HG03097 (cell line): ENCODE data around the gene TECRL.

ENCODE experiments used
- ATAC-seq: cut with Tn5 transposase; IDR thresholded peaks from one replicate; pipeline ENCODE4 v1.9.1; 2021; ENCODE audit not compliant: unreplicated experiment, low FRiP score

TECRL gene

DNA sequence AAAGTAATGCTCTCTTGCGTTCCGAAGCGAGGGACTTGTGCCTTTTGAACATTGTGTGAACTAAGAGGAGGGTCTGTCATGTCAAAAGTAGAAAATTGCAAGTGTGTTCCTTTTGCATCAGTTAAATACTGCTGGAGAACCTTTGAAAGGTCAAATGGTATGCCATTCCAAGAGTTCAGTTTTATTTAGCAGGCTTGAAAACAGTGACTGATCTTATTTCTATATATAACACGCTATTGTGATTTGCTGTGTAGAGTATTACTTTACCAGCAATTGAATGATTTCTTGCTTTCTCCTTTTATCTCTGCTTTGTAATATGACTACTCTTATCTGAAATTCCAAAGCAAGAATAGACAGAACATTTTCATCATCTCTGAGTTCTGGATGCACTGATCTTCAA, at the start of gene TECRL:
Gene TECRL (minus strand): TSS at position 151 of the 400 bp plus-strand sequence. CDS start 99 bp downstream, at position 52.
- no peak for ATAC-seq

- no peak for ATAC-seq
Measured at GRCh38 chr4:64432674-64433073, 23.4 kb upstream of the TECRL start.

DNA sequence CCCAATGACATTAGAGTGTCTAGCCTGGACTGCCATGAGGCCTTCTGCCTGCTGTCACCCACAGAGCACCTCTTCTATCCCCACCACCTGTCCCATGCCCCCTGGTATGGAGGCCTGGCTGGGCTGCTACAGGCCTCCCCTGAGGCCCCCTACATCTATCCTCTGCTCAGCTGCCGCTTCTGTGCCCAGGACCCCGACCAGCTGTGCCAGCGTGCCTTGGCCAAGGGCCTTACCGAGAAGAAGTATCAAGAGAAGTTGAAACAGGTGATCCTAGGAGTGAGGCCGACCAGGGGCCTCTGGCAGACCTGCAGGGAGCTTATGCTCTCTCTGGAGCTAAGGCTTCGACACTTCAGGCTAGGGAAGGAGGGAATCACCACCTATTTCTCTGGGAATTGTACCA, 21.7 kb upstream of the TECRL start:
- ATAC-seq = no peak

DNA sequence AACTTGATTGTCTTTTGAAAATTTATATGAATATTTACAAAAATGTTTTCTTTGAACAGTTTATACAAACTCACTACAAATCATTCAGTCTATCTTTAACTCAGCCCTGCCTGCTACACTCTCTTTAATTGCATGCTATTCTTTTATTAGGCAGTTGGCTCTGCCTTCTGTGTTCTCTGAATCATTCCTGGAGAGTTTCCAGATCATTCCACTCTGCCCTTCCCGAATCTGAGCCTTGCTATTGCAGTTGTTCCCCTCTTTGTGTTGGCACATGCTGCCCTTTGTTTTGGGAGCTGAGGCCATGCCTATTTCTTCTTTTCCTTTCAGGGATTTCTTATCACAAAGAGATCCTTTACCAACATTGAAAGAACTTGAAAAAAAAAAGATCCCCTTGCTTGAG, 8.7 kb upstream of the TECRL start:
- no peak for ATAC-seq

GRCh38 chr4:64407000-64407399, 2.2 kb downstream of the TECRL start:
- no peak for ATAC-seq

DNA sequence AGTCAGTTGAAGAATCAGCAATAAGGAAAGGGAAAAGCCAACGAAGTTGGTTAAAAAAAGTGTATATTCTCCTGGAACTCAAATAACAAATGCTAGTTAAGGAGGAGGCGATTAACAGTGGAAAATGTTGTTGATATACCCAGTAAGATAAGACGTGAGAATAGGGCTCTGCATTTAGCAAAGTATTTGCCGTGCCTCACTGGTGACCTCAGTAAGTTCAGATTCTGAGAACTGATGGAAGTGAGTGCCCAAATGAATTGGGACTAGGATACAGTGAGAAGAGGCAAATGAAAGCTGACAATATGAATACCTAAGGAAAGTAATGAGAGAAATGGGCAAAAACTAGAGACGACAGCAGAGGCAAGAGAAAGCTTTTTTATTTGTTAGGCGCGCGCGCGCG, 3.5 kb downstream of the TECRL start:
- no peak for ATAC-seq

- ATAC-seq = no peak
Measured at GRCh38 chr4:64402684-64403083, 6.6 kb downstream of the TECRL start.

- ATAC-seq = no peak
Measured at GRCh38 chr4:64399313-64400109, 9.7 kb downstream of the TECRL start.

DNA sequence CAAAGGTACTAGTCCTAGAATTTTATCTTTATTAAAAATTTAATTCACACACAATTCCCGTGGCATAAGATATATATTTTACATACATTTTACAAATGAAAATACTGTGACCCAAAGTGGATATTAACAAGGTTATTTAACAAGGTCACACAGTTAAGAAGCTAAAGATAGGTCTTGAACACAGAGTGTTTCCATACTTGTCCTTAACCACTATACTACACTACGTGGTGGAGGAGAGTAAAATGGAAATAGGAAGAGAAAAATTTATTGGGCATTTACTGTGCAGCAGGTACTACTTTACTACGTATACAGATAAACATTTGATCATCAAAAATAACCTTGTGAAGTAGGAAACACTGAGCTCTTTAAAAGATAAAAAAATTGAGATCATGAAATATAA, 14.8 kb downstream of the TECRL start:
- no peak for ATAC-seq

GRCh38 chr4:64388252-64388651, 21.0 kb downstream of the TECRL start:
- no peak for ATAC-seq

DNA sequence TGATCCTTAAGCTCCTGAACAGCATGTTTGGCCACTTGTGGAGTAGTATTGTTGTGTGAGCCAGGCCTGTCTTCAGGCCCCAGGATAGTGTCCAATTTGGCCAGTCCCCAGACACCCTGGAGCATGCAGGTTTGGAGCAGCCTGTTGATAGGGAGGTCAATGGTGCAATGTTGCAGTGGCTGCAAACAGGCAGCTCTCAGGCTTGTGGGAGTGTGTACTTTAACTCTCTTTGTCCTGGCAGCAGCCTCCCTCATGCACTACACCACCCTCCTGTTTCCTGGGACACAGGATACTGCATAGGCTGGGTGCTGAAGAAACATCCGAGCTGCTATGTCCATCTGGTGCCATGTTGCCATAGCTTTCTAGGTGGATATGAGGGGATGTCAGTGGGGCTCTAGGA, 24.0 kb downstream of the TECRL start:
- no peak for ATAC-seq

DNA sequence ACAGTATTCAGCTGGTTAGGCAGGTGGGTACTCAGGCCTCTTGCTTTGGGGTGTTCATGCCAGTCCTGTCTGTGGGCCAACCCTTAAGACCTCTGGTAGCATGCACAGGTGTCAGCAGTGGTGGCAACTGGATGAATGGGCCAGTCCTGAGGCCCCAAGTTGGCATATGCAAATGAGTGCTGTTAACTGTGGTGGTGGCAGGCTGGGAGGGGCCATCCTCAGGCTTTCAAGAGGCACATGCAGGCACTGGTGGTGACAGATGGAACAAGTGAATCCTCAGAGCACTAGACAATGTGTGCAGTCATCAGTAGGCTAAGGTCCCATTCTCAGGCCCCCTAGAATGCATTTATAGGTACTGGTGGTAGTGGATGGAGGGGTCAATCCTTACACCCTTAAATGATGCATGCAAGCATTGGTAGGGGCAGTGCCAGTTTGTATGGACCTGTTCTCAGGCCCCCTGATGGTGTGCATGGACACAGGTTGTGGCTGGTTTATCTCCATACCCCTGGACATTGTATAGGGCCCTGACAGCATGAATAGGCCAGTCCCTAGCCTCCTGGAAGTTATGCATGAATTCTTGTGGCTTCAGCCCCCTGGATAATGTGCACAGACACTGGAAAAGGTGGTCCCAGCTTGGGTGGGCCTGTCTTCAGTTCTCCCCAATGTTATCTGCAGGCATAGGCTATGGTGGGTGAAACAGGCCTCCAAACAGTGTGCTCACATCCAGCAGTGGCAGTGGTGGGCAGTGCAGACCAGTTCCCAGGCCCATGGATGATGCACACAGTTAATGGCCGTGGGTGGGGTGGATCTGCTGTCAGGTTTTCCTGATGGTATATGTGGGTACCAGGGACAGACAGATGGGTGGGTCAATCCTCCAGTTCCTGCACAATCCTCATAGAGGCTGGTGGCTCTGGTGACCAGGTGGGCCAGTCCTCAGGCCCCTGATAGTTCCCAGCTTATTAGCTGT, 24.7 kb downstream of the TECRL start:
- no peak for ATAC-seq

GRCh38 chr4:64368741-64369140, 40.5 kb downstream of the TECRL start:
- ATAC-seq = no peak

- ATAC-seq = no peak
Measured at GRCh38 chr4:64361399-64361740, 47.9 kb downstream of the TECRL start.

DNA sequence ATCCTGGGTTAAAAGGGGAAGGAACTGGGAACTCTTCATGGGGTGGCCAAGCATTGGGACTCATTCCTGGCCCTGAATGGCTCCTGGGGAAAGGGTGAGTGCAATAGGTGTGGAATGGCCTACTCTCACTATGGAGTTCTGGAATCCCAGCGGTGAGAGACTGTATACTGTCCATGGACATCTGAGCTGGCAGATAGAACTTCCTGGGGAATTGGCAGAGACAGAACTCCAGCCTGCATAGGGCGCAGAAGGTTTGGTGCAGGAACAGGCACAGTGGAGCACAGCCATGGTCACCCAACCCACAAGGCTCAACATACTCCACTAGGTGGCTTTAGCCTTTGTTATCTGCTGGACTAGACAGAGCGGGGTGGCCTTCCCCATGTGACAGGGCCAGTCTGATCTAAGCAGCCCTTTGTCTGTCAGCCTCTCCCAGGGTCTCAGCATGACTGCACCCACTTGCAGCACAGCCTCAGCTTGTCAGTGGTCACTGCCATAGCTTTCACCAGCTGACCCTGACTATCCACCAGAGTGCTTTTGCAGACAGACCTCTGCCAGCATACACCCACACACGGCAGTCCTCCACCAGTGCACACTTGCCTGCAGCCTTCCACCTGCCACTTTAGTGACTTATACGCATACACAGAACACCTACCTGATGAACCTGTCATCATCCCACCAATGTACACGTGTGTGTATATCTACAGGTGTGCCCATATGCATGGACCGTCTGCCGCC, 48.4 kb downstream of the TECRL start:
- ATAC-seq = no peak

- ATAC-seq = no peak
Measured at GRCh38 chr4:64359489-64359888, 49.8 kb downstream of the TECRL start.

- no peak for ATAC-seq
Measured at GRCh38 chr4:64353904-64354303, 55.3 kb downstream of the TECRL start.

DNA sequence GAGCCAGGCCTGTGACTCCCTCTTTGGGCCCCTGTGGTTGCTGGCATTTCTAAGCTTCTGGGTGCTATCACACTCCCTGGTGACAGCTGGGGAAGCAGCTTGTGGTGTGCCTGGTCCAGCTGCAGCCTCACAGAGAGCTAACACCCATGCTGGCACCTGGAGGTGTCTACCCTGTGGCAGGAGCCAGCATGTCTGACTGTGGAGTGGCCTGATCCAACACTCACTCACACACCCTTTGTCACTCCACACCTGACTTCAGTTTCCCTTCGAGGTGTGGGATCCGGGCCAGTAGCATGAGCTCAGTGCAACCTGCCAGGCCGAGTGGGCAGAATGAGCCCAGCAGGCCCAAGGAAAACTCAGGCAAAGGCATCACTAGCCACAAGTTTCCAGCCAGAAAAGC, 67.5 kb downstream of the TECRL start:
- ATAC-seq = no peak

DNA sequence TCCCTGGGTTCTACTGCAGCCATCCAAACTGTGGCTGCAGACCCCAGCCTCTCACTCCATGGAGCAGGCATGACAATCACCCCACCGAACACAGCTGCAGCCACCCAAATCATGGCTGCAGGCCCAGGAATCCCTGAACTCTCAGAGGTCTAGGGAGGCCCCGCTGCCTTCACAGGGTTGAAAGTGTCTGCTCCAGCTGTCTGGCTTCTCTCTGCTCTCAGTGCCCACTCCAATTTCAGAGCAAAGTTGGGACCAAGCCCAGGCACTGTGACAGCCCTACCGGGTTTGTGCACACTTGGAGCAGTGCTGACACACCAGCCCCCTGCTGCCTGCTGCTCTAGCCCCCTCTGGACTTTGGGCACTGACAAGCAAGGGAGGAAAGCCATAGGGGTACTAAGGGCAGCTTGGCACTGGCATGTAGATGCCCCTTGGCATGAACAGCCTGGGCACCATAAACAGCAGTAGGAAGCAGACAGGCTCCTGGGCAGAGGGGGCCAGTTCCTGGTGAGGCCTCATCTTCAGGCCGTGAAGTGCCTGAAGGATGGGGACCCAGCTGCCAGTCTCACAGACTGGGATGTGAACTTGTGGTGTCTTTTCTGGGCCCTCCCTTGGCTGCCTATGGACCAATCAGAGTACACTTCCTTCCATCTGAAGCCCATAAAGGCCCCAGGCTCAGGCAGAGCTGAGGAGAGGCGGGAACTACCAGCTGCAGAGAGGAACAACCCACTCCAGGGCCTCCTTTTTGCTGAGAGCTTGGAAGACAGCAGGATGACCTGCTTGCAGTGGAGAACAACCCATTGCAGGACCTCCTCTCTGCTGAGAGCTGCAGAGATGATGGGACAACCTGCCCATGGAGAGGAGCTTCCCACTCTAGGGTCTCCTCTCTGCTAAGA, 68.8 kb downstream of the TECRL start:
- no peak for ATAC-seq

DNA sequence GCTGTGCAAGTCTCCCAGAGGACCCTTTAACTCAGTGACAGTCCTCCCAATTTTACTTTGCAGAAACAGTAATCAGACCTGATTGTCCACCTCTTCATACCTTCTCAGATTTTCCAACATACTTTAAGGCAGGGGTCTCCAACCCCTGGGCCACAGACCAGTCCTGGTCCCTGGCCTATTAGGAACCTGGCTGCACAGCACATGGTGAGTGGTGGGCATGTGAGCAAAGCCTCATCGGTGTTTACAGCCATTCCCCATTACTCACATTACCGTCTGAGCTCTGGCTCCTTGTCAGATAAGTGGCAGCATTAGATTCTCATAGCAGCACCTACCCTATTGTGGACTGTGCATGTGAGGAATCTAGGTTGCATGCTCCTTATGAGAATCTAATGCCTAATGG, 74.3 kb downstream of the TECRL start:
- no peak for ATAC-seq
